NCI-H82 treated with DMSO at 0.1 percent for 48 hours (cell line): ENCODE results near the gene STAM.

ENCODE experiments used
- DNase-seq: peaks from one replicate; lab custom pipeline; 2025; ENCODE audit not compliant: unreplicated experiment; lab: John Stamatoyannopoulos, UW

Gene STAM

GRCh38 chr10:17673471-17674061 is 29.6 kb downstream of the STAM start:
- DNase-seq = no peak

- DNase-seq = no peak
Observed at GRCh38 chr10:17674566-17674965, 30.6 kb downstream of the STAM start.

GRCh38 chr10:17675638-17676037 is 31.7 kb downstream of the STAM start:
- DNase-seq = no peak

- no peak for DNase-seq
Observed at GRCh38 chr10:17676919-17677318, 33.0 kb downstream of the STAM start.

- no peak for DNase-seq
Observed at GRCh38 chr10:17682236-17682946, 38.4 kb downstream of the STAM start.

GRCh38 chr10:17683541-17683940 is 39.6 kb downstream of the STAM start:
- no peak for DNase-seq

GRCh38 chr10:17684537-17684936 is 40.6 kb downstream of the STAM start:
- DNase-seq = no peak

GRCh38 chr10:17685233-17685840 is 41.4 kb downstream of the STAM start:
- DNase-seq = no peak

- DNase-seq = no peak
Observed at GRCh38 chr10:17687117-17687831, 43.3 kb downstream of the STAM start.

- no peak for DNase-seq
Observed at GRCh38 chr10:17689137-17689536, 45.2 kb downstream of the STAM start.

- no peak for DNase-seq
Observed at GRCh38 chr10:17693009-17693408, 49.1 kb downstream of the STAM start.

GRCh38 chr10:17698696-17699095 is 54.7 kb downstream of the STAM start:
- DNase-seq = no peak

- no peak for DNase-seq
Observed at GRCh38 chr10:17701301-17701700, 57.4 kb downstream of the STAM start.

GRCh38 chr10:17703706-17704105 is 59.8 kb downstream of the STAM start:
- no peak for DNase-seq

GRCh38 chr10:17708821-17709220 is 64.9 kb downstream of the STAM start:
- no peak for DNase-seq

GRCh38 chr10:17709492-17709891 is 65.5 kb downstream of the STAM start:
- DNase-seq = no peak

GRCh38 chr10:17710181-17710580 is 66.2 kb downstream of the STAM start:
- no peak for DNase-seq

GRCh38 chr10:17712053-17712452 is 68.1 kb downstream of the STAM start:
- no peak for DNase-seq

GRCh38 chr10:17712717-17713471 is 68.9 kb downstream of the STAM start:
- no peak for DNase-seq

- DNase-seq = no peak
Observed at GRCh38 chr10:17713758-17714157, 69.8 kb downstream of the STAM start.

- no peak for DNase-seq
Observed at GRCh38 chr10:17716161-17716560, 72.2 kb downstream of the STAM start.
